Measurements from ENCODE around the gene BET1L. TPM values are rescaled to one million over a fixed set of nuclear protein-coding genes. Genes with fewer than 3 reads are reported as not detected.
"Not testable (repeated sequence)": the region's sequence is repeated elsewhere in the genome, so short reads cannot be mapped to it uniquely, and the experiment has no call there.

BET1L gene
- total RNA-seq, 8 experiments from 2014 or later = 17.7 to 35.6 (median 31.3) TPM

DNA sequence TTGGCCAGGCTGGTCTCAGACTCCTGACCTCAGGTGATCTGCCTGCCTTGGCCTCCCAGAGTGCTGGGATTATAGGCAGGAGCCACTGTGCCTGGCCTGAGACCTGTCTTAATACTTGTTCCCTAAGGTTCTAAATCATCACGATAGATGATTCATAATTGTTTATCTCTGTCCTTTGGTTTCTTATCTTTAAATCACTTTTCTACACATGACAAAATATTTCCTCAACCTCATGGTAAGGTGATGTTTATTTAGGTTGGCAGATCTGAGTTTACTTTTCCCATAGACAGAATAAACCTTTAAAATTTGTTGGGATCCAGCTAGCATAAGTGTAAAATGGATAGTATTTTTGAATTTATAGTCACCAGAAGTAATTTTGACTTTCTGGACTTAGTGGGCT lies 33.1 kb upstream of the BET1L start:
- Histone ChIP-seq H3K4me3 (no peak overlapping the region), H3K4me1 (replicated peaks in 1 of 2) (peaks cover 5 to 8% of the 10 kb centered on the region in 2 donors), H3K27ac (no peak overlapping the region)
- WGBS, 10 experiments = 100% methylated on average over 1 of the region's 1 CpG; no CpG with 5 or more reads in 5 of the 10 experiments
- in situ Hi-C loops (cut with MboI; ENCODE audit: low pct_unique_long_range_greater_than_20kb in 2 of 9, low sequenced_read_pairs in 9 of 9, unreplicated experiment in 9 of 9) = no loop called here
- no peak for ATAC-seq (replicated peaks in 6 of 8)

DNA sequence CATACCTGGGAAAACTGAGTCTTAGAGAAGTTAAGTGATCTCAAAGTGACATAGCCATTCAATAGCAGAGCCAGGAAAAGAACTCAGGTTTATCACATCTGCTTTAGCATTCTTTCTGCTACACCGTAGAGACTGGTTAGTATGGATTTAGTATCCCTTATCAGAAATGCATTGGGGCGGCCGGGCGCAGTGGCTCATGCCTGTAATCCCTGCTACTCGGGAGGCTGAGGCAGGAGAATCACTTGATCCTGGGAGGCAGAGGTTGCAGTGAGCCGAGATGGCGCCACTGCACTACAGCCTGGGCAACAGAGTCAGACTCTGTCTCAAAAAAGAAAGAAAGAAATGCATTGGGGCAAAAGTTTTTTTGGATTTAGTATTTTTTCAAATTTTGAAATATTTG lies 31.1 kb upstream of the BET1L start:
- ATAC-seq (replicated peaks in 6 of 8); H3K27ac ChIP-seq: not testable (repeated sequence)
- peak overlapping the region in 1 of 5 donors; percentile 99 for H3K4me3 ChIP-seq
- in situ Hi-C loops (cut with MboI; ENCODE audit: low pct_unique_long_range_greater_than_20kb in 2 of 9, low sequenced_read_pairs in 9 of 9, unreplicated experiment in 9 of 9) = loop anchor here in 1 of 9 experiments (10.0 kb wide), 1 partner anchor 116 kb away; no protein-coding TSS in a partner anchor
- H3K4me1 ChIP-seq (replicated peaks in 1 of 2) = peaks cover 10 to 14% of the 10 kb centered on the region in 2 donors
- WGBS, 10 experiments = 48 to 94% (median 86%) methylated on average over 1 to 7 of the region's 7 CpGs; no CpG with 5 or more reads in 2 of the 10 experiments

GRCh38 chr11:236774-237767 lies 29.9 kb upstream of the BET1L start, which contains the start of gene PSMD13:
TSS of gene PSMD13 (plus strand) at chr11:236976. CDS start at chr11:237050, 74 bp downstream.
- in situ Hi-C loops (cut with MboI; ENCODE audit: low pct_unique_long_range_greater_than_20kb in 2 of 9, low sequenced_read_pairs in 9 of 9, unreplicated experiment in 9 of 9) = loop anchor here in 1 of 9 experiments (10.0 kb wide), 1 partner anchor 118 kb away; no protein-coding TSS in a partner anchor
- peak within 1 kb of the TSS; percentile 89 to 97 for H3K27ac ChIP-seq
- peak; percentile 87 to 92 (median 90) for ATAC-seq (replicated peaks in 6 of 8)
- H3K4me3 ChIP-seq = peak within 1 kb of the TSS; percentile 78 to 99 (median 91)
- peaks cover 10 to 14% of the 10 kb centered on the region in 2 donors for H3K4me1 ChIP-seq (replicated peaks in 1 of 2)
- 0 to 20% (median 6%) methylated on average over 1 to 18 of the region's 62 CpGs for WGBS, 10 experiments

DNA sequence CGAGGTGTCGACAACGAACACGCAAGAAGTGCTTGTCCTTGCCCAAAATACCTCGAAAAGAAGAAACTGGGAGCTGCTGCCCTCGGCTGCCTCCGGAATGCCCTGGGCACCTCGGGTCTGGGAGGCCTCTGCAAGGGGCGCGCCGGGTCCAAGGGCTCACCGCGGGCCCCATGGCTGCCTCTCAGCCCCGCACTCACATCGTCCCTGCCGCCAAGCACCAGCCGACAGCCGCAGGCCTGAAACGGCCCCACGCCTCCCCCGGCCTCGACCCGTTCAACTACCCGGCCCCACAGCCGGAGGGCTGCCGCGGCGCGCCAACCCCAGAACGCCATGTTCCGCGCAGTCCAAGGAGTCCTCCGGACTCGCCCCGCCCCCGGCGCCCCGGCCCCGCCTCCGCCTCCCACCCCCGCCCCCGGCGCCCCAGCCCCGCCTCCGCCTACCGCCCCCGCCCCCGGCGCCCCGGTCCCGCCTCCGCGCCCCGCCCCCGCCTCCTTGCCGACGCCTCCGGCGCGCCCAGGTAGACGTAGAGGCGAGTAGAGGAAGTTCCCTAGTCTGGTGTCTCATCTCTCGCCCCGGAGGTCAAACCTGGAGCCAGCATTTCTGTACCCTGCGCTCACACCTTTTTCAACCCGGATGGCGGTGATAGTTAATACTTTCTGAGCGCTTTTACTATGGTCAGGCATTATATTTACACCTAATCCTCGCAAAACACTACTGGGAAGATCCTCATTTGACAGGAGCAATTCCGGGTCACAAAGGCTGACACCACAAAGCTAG lies 29.0 kb upstream of the BET1L start, which contains the start of gene SIRT3:
Gene SIRT3, minus strand, starts transcription at position 346 of the 777 bp plus-strand sequence. Its CDS starts 14 bp downstream, at position 332.
- 0% methylated on average over 2 to 10 of the region's 70 CpGs; no CpG with 5 or more reads in 6 of the 10 experiments for WGBS, 10 experiments
- H3K4me1 ChIP-seq (replicated peaks in 1 of 2) = peaks cover 10 to 14% of the 10 kb centered on the region in 2 donors
- ATAC-seq (replicated peaks in 6 of 8) = peak; percentile 82 to 91 (median 88)
- peak within 1 kb of the TSS; percentile 78 to 99 (median 91) for H3K4me3 ChIP-seq
- peak within 1 kb of the TSS; percentile 89 to 97 for H3K27ac ChIP-seq
- in situ Hi-C loops (cut with MboI; ENCODE audit: low pct_unique_long_range_greater_than_20kb in 2 of 9, low sequenced_read_pairs in 9 of 9, unreplicated experiment in 9 of 9) = loop anchor here in 1 of 9 experiments (10.0 kb wide), 1 partner anchor 119 kb away; no protein-coding TSS in a partner anchor

DNA sequence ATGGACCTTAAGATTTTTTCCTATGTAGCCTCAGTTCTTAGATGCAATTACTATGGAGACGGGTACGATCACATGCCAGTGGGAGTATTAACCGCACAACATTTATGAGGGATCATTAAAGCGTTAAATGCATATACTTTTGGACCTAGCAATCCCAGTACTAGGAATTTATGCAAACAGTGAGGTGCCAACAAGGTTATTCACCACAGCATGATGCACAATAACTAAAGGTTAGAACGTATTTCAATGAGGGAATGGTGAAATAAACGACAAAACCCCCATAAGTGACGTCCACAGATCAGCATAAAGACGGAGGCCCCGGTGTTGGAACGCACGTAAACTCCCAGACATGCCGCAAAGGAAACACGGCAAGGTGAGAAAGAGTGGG lies 28.4 kb upstream of the BET1L start:
- peaks cover 10 to 14% of the 10 kb centered on the region in 2 donors for H3K4me1 ChIP-seq (replicated peaks in 1 of 2)
- peak overlapping the region; percentile 78 to 99 (median 91) for H3K4me3 ChIP-seq
- H3K27ac ChIP-seq = peak overlapping the region; percentile 87 to 88
- peak; percentile 1 to 5 (median 2) for ATAC-seq (replicated peaks in 6 of 8)
- WGBS, 10 experiments = 0 to 16% (median 3%) methylated on average over 1 to 13 of the region's 13 CpGs; no CpG with 5 or more reads in 2 of the 10 experiments
- in situ Hi-C loops (cut with MboI; ENCODE audit: low pct_unique_long_range_greater_than_20kb in 2 of 9, low sequenced_read_pairs in 9 of 9, unreplicated experiment in 9 of 9) = loop anchor here in 1 of 9 experiments (10.0 kb wide), 1 partner anchor 119 kb away; no protein-coding TSS in a partner anchor

GRCh38 chr11:235180-235579 lies 28.0 kb upstream of the BET1L start:
- 40 to 88% (median 67%) methylated on average over 1 to 7 of the region's 8 CpGs; no CpG with 5 or more reads in 4 of the 10 experiments for WGBS, 10 experiments
- in situ Hi-C loops (cut with MboI; ENCODE audit: low pct_unique_long_range_greater_than_20kb in 2 of 9, low sequenced_read_pairs in 9 of 9, unreplicated experiment in 9 of 9) = loop anchor here in 1 of 9 experiments (10.0 kb wide), 1 partner anchor 120 kb away; no protein-coding TSS in a partner anchor
- Histone ChIP-seq H3K27ac (peak overlapping the region in 1 of 2 donors; percentile 87), H3K4me1 (replicated peaks in 1 of 2) (peaks cover 10 to 14% of the 10 kb centered on the region in 2 donors), H3K4me3 (peak overlapping the region; percentile 78 to 99 (median 91))
- no peak for ATAC-seq (replicated peaks in 6 of 8)

DNA sequence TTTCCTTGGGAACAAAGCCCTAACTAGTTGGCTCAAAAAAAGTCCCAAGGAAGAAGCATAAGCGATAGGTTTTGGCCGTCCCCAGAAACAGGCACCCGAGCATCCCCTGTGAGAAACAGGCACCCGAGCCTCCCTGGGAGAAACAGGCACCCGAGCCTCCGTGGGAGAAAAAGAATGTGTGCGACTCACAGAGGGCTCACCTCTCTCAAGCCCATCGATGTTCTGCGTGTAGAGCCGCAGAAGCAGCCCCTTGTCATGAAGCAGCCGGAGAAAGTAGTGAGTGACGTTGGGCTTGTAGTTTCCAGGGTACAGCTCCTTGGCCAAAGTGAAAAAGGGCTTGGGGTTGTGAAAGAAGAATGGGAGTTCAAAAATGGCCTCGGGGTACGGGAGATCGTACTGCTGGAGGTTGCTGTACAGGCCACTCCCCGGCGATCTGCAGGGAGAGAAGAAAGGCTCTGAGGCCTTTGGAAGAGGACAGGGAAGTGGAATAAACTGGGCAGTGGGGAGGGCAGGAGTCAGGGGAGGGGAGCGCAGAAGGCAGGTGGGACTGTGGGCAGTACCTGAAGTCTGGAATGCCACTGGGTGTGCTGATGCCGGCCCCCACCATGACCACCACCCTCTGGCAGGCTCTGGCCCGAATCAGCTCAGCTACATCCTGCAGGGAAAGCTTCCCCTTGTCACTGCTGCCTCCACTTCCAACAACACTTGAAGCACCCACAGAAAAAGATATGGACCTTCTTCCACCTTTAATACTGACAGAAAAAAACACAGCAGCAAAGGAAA lies 25.8 kb upstream of the BET1L start:
- in situ Hi-C loops (cut with MboI; ENCODE audit: low pct_unique_long_range_greater_than_20kb in 2 of 9, low sequenced_read_pairs in 9 of 9, unreplicated experiment in 9 of 9) = loop anchor here in 1 of 9 experiments (10.0 kb wide), 1 partner anchor 122 kb away; no protein-coding TSS in a partner anchor
- WGBS, 10 experiments = 80 to 100% (median 94%) methylated on average over 2 to 17 of the region's 20 CpGs; no CpG with 5 or more reads in 4 of the 10 experiments
- no peak overlapping the region for H3K4me3 ChIP-seq
- no peak overlapping the region for H3K27ac ChIP-seq
- ATAC-seq (replicated peaks in 6 of 8) = no peak
- H3K4me1 ChIP-seq (replicated peaks in 1 of 2) = peaks cover 10 to 11% of the 10 kb centered on the region in 2 donors

GRCh38 chr11:230431-230830 lies 23.2 kb upstream of the BET1L start:
- peaks cover 5 to 6% of the 10 kb centered on the region in 2 donors for H3K4me1 ChIP-seq (replicated peaks in 1 of 2)
- 80 to 100% (median 95%) methylated on average over 1 to 9 of the region's 10 CpGs; no CpG with 5 or more reads in 4 of the 10 experiments for WGBS, 10 experiments
- H3K27ac ChIP-seq = no peak overlapping the region
- in situ Hi-C loops (cut with MboI; ENCODE audit: low pct_unique_long_range_greater_than_20kb in 2 of 9, low sequenced_read_pairs in 9 of 9, unreplicated experiment in 9 of 9) = loop anchor here in 1 of 9 experiments (10.0 kb wide), 1 partner anchor 124 kb away; no protein-coding TSS in a partner anchor
- ATAC-seq (replicated peaks in 6 of 8) = no peak
- H3K4me3 ChIP-seq = no peak overlapping the region

GRCh38 chr11:227824-228379 lies 20.7 kb upstream of the BET1L start:
- no peak overlapping the region for H3K27ac ChIP-seq
- H3K4me3 ChIP-seq = no peak overlapping the region
- 42 to 100% (median 88%) methylated on average over 1 to 4 of the region's 6 CpGs; no CpG with 5 or more reads in 2 of the 10 experiments for WGBS, 10 experiments
- ATAC-seq (replicated peaks in 6 of 8) = peak in 3 of 8 experiments; percentile 18 to 73 (median 55)
- no peaks in the 10 kb centered on the region for H3K4me1 ChIP-seq (replicated peaks in 1 of 2)
- in situ Hi-C loops (cut with MboI; ENCODE audit: low pct_unique_long_range_greater_than_20kb in 2 of 9, low sequenced_read_pairs in 9 of 9, unreplicated experiment in 9 of 9) = no loop called here

- Histone ChIP-seq H3K4me1 (replicated peaks in 1 of 2) (no peaks in the 10 kb centered on the region), H3K27ac (no peak overlapping the region), H3K4me3 (no peak overlapping the region)
- in situ Hi-C loops (cut with MboI; ENCODE audit: low pct_unique_long_range_greater_than_20kb in 2 of 9, low sequenced_read_pairs in 9 of 9, unreplicated experiment in 9 of 9) = no loop called here
- 78 to 100% (median 95%) methylated on average over 1 to 7 of the region's 10 CpGs; no CpG with 5 or more reads in 1 of the 10 experiments for WGBS, 10 experiments
- ATAC-seq (replicated peaks in 6 of 8) = no peak
Measured at GRCh38 chr11:225734-226453, 18.7 kb upstream of the BET1L start.

DNA sequence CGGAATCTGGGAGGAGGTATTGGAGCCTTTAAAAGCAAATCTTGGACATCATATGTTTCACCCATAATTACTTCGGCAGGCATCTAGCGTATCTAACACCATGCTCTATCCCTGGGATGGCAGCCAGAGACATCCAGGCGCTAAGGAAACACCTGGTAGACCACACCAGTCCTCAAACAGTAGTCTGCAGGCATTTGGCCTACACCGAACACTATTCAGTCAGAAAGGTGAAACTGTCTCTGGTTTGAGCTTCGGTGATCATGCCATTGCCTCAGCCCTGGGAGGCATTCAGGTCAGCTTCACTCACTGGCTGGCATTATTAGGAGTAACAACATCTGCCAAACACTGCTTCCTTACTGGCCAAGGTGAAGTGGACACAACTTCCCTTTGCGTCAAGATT lies 17.2 kb upstream of the BET1L start:
- WGBS, 10 experiments = 80 to 100% (median 98%) methylated on average over 1 to 6 of the region's 7 CpGs; no CpG with 5 or more reads in 1 of the 10 experiments
- in situ Hi-C loops (cut with MboI; ENCODE audit: low pct_unique_long_range_greater_than_20kb in 2 of 9, low sequenced_read_pairs in 9 of 9, unreplicated experiment in 9 of 9) = no loop called here
- Histone ChIP-seq H3K4me3 (no peak overlapping the region), H3K27ac (no peak overlapping the region), H3K4me1 (replicated peaks in 1 of 2) (no peaks in the 10 kb centered on the region)
- ATAC-seq (replicated peaks in 6 of 8) = no peak

Data from motor neuron (in vitro differentiated cells).